NB4 (cell line): ENCODE results near the gene AIFM2.
"Not testable (repeated sequence)": the region's sequence is repeated elsewhere in the genome, so short reads cannot be mapped to it uniquely, and the experiment has no call there.

Source experiments
- DNase-seq: peaks from one replicate; pipeline ENCODE4 v3.0.0; 2010; ENCODE audit warnings: low read depth
- H3K4me3 ChIP-seq: one replicate; pipeline ENCODE4 v1.5.1; 2011; ENCODE audit warnings: mild to moderate bottlenecking, low read depth, low read length, moderate library complexity
- MYC ChIP-seq: IDR thresholded peaks from 2 replicates; pipeline ENCODE4 v1.6.1; 2011; ENCODE audit warnings: low read depth, low read length
- POLR2A ChIP-seq: IDR thresholded peaks from 2 replicates; pipeline ENCODE4 v1.6.1; 2011; ENCODE audit warnings: mild to moderate bottlenecking; ENCODE audit not compliant: insufficient read length; ENCODE audit errors: extremely low read depth
- TF ChIP-seq, protein P1 (sequence below): IDR thresholded peaks from 2 replicates; pipeline ENCODE4 v1.6.1; 2011; ENCODE audit warnings: low read depth, low read length
- TF ChIP-seq, protein P2 (sequence below): IDR thresholded peaks from one replicate; pipeline ENCODE4 v1.5.1; 2012; ENCODE audit warnings: low read depth, low read length

Gene AIFM2

GRCh38 chr10:70123817-70124216 lies 8.8 kb downstream of the AIFM2 start:
- TF ChIP-seq, protein P1, sequence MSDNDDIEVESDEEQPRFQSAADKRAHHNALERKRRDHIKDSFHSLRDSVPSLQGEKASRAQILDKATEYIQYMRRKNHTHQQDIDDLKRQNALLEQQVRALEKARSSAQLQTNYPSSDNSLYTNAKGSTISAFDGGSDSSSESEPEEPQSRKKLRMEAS: no peak
- TF ChIP-seq, protein P2, sequence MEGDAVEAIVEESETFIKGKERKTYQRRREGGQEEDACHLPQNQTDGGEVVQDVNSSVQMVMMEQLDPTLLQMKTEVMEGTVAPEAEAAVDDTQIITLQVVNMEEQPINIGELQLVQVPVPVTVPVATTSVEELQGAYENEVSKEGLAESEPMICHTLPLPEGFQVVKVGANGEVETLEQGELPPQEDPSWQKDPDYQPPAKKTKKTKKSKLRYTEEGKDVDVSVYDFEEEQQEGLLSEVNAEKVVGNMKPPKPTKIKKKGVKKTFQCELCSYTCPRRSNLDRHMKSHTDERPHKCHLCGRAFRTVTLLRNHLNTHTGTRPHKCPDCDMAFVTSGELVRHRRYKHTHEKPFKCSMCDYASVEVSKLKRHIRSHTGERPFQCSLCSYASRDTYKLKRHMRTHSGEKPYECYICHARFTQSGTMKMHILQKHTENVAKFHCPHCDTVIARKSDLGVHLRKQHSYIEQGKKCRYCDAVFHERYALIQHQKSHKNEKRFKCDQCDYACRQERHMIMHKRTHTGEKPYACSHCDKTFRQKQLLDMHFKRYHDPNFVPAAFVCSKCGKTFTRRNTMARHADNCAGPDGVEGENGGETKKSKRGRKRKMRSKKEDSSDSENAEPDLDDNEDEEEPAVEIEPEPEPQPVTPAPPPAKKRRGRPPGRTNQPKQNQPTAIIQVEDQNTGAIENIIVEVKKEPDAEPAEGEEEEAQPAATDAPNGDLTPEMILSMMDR: no peak
- TF ChIP-seq POLR2A (no peak), MYC (no peak)
- DNase-seq: no peak
- H3K4me3 ChIP-seq: no peak overlapping the region

DNA sequence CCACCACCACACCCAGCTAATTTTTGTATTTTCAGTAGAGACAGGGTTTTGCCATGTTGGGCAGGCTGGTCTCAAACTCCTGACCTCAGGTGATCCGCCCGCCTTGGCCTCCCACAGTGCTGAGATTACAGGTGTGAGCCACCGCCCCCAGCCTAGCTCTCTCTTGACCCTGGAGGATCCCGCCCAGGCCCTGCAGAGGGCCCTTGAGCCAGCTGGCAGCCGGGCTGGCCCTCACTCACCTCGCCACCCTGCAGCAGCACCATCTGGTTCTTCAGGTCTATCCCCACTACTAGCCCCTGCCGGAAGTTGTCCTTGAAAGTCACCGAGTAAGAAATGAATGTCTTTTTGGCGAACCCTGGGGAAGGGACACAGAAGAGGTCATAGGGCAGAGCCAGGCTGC lies 9.5 kb downstream of the AIFM2 start:
- not testable (repeated sequence) for DNase-seq, H3K4me3 ChIP-seq

DNA sequence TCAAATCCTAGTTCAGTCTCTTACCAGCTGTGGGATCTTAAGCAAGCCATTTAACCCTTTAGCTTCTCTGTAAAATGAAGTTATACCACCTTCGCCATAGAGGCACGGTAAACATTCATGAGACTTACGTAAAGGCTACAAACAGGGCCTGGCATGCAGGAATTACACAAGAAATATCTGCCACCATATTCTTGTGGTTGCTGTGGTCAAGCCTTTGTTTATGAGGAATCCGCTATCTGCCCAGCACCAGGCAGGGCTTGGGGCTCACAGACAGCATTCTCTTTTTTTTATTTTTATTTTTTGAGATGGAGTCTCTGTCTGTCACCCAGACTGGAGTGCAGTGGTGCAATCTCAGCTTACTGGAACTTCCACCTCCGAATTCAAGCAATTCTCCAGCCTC lies 9.9 kb downstream of the AIFM2 start:
- DNase-seq: peak; percentile 94
- H3K4me3 ChIP-seq: no peak overlapping the region
- TF ChIP-seq POLR2A (no peak), MYC (no peak; the same call in 1 of the 2 replicates)
- TF ChIP-seq, protein P2: no peak
- TF ChIP-seq, protein P1: no peak; the same call in 1 of the 2 replicates

GRCh38 chr10:70121281-70121949 lies 11.2 kb downstream of the AIFM2 start:
- no peak for DNase-seq
- no peak for TF ChIP-seq MYC
- H3K4me3 ChIP-seq: no peak overlapping the region

- DNase-seq: no peak
- TF ChIP-seq, protein P2: no peak
- no peak for TF ChIP-seq MYC
- TF ChIP-seq POLR2A: no peak
- TF ChIP-seq, protein P1: no peak
Observed at GRCh38 chr10:70120417-70120816, 12.2 kb downstream of the AIFM2 start.

DNA sequence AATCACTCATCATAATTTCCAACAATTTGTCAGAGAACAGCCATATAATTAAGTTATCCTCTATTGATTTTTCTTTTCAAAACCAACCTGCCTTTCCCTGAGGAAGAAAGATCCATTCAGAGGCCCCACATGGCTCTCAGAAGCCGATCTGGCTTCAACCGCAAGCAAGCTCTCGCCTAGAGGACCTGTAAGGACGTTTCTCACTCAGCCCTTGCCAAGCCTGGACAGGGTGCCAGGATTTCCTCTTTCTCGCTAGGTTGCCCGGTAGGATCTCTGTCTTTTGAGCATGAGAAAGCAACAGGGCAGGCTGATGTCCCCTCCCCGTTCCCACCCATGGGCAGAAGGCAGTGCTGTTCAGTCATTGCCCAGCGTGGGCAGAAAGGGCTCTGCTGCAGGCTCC lies 13.0 kb downstream of the AIFM2 start:
- H3K4me3 ChIP-seq: no peak overlapping the region
- DNase-seq: no peak
- TF ChIP-seq MYC: no peak
- TF ChIP-seq, protein P1: no peak
- no peak for TF ChIP-seq POLR2A
- TF ChIP-seq, protein P2: no peak

More at GRCh38 chr10:70120417-70120816, 12.2 kb downstream of the AIFM2 start:
- H3K4me3 ChIP-seq: no peak overlapping the region

- no peak for DNase-seq
- no peak overlapping the region for H3K4me3 ChIP-seq
- TF ChIP-seq POLR2A: no peak
- TF ChIP-seq, protein P1: no peak
Observed at GRCh38 chr10:70119197-70119596, 13.4 kb downstream of the AIFM2 start.
